WTC11 (cell line): ENCODE data around the gene GRIK5. TPM values are rescaled to one million over a fixed set of nuclear protein-coding genes. Genes with fewer than 3 reads are reported as not detected.

Experiments used
- ATAC-seq: fragments of 200-7000 bp; cut with Tn5 transposase; 2 replicates; pipeline ENCODE4 v1.10.0; 2021; ENCODE audit warnings: mild to moderate bottlenecking, moderate library complexity
- CTCF ChIA-PET: fragments of 300-600 bp; sonication (Branson Sonifier 250); formaldehyde crosslinking; loops from one replicate; lab custom pipeline; 2021; ENCODE audit warnings: antibody characterized with exemption; lab: Charles Lee
- POLR2A ChIA-PET: fragments of 350-600 bp; sonication (Branson Sonifier 250); formaldehyde crosslinking; loops from one replicate; lab custom pipeline; 2021; ENCODE audit warnings: antibody characterized with exemption; lab: Charles Lee
- DNase-seq: peaks from one replicate; pipeline ENCODE4 v3.0.0; 2021; ENCODE audit warnings: low spot score
- H3K27ac Mint-ChIP-seq: 2 replicates; pipeline ENCODE4 v1.8.0; 2021; ENCODE audit warnings: mixed read lengths
- H3K27me3 Mint-ChIP-seq: 2 replicates; pipeline ENCODE4 v1.8.0; 2021; ENCODE audit warnings: low read depth, mild to moderate bottlenecking, moderate library complexity, mixed read lengths
- H3K36me3 Mint-ChIP-seq: 2 replicates; pipeline ENCODE4 v1.8.0; 2021; ENCODE audit warnings: mixed read lengths
- H3K4me1 Mint-ChIP-seq: 2 replicates; pipeline ENCODE4 v1.8.0; 2022; ENCODE audit warnings: mixed read lengths
- H3K4me3 Mint-ChIP-seq: 2 replicates; pipeline ENCODE4 v1.8.0; 2021; ENCODE audit warnings: mild to moderate bottlenecking, moderate library complexity, mixed read lengths
- H3K9me3 Mint-ChIP-seq: 2 replicates; pipeline ENCODE4 v1.8.0; 2021; ENCODE audit warnings: mixed read lengths
- ATF6 ChIP-seq: sonication (generic); formaldehyde crosslinking; IDR thresholded peaks from 2 replicates; pipeline ENCODE4 v1.8.1; 2023; ENCODE audit warnings: mild to moderate bottlenecking, missing genetic modification reagents
- CBFB ChIP-seq: sonication (generic); formaldehyde crosslinking; IDR thresholded peaks from 2 replicates; pipeline ENCODE4 v1.8.1; 2022; ENCODE audit warnings: mild to moderate bottlenecking, low read depth, missing genetic modification reagents
- ERG ChIP-seq: fragments of 250-450 bp; sonication (Bioruptor Pico); IDR thresholded peaks from 2 replicates; pipeline ENCODE4 v1.8.0; 2021; ENCODE audit warnings: mild to moderate bottlenecking
- FOXJ3 ChIP-seq: sonication (generic); formaldehyde crosslinking; IDR thresholded peaks from 2 replicates; pipeline ENCODE4 v1.9.0; 2021; ENCODE audit warnings: missing genetic modification reagents, mild to moderate bottlenecking, borderline replicate concordance
- HMGXB4 ChIP-seq: sonication (generic); formaldehyde crosslinking; IDR thresholded peaks from 2 replicates; pipeline ENCODE4 v1.8.1; 2023; ENCODE audit warnings: mild to moderate bottlenecking, moderate library complexity, missing genetic modification reagents
- JUN ChIP-seq: sonication (generic); formaldehyde crosslinking; IDR thresholded peaks from 2 replicates; pipeline ENCODE4 v1.8.0; 2023; ENCODE audit warnings: mild to moderate bottlenecking, missing genetic modification reagents
- NFYB ChIP-seq: sonication (generic); formaldehyde crosslinking; conservative IDR thresholded peaks from 2 replicates; pipeline ENCODE4 v1.8.0; 2022; ENCODE audit warnings: low read depth, missing genetic modification reagents
- NR3C1 ChIP-seq: sonication (generic); formaldehyde crosslinking; conservative IDR thresholded peaks from 2 replicates; pipeline ENCODE4 v1.8.1; 2023; ENCODE audit warnings: low read depth, mild to moderate bottlenecking, missing genetic modification reagents
- PRRX2 ChIP-seq: fragments of 250-450 bp; sonication (Bioruptor Pico); IDR thresholded peaks from 2 replicates; pipeline ENCODE4 v1.8.0; 2021; ENCODE audit warnings: mild to moderate bottlenecking
- STAT6 ChIP-seq: sonication (generic); formaldehyde crosslinking; conservative IDR thresholded peaks from 2 replicates; pipeline ENCODE4 v1.8.1; 2023; ENCODE audit warnings: mild to moderate bottlenecking, low read depth, missing genetic modification reagents, moderate library complexity
- ZMAT4 ChIP-seq: fragments of 250-450 bp; sonication (Bioruptor Pico); IDR thresholded peaks from 2 replicates; pipeline ENCODE4 v1.9.0; 2021; ENCODE audit warnings: mild to moderate bottlenecking
- ZNF121 ChIP-seq: sonication (generic); formaldehyde crosslinking; IDR thresholded peaks from 2 replicates; pipeline ENCODE4 v1.8.0; 2023; ENCODE audit warnings: missing genetic modification reagents
- ZNF219 ChIP-seq: sonication (generic); formaldehyde crosslinking; IDR thresholded peaks from 2 replicates; pipeline ENCODE4 v1.8.0; 2023; ENCODE audit warnings: missing genetic modification reagents, mild to moderate bottlenecking, borderline replicate concordance
- ZNF416 ChIP-seq: fragments of 250-450 bp; sonication (Bioruptor Pico); IDR thresholded peaks from 2 replicates; pipeline ENCODE4 v1.9.0; 2021; ENCODE audit warnings: mild to moderate bottlenecking, inconsistent platforms
- total RNA-seq: library from RNA; stranded (reverse); gene quantifications from 3 replicates; pipeline ENCODE4 v1.2.3, GENCODE V29; 2021
- TF ChIP-seq, protein P1 (sequence below): fragments of 250-450 bp; sonication (Bioruptor Pico); conservative IDR thresholded peaks from 2 replicates; pipeline ENCODE4 v1.9.0; 2021; ENCODE audit warnings: mild to moderate bottlenecking
- TF ChIP-seq, protein P2 (sequence below): fragments of 250-450 bp; sonication (Bioruptor Pico); IDR thresholded peaks from 2 replicates; pipeline ENCODE4 v1.9.0; 2021; ENCODE audit warnings: mild to moderate bottlenecking, borderline replicate concordance
- TF ChIP-seq, protein P3 (sequence below): sonication (generic); formaldehyde crosslinking; IDR thresholded peaks from 2 replicates; pipeline ENCODE4 v1.8.1; 2023; ENCODE audit warnings: mild to moderate bottlenecking, missing genetic modification reagents
- TF ChIP-seq, protein P4 (sequence below): sonication (generic); formaldehyde crosslinking; IDR thresholded peaks from 2 replicates; pipeline ENCODE4 v1.8.0; 2022; ENCODE audit warnings: mild to moderate bottlenecking, missing genetic modification reagents

GRIK5 gene
- total RNA-seq, 1 experiment from 2014 or later: 52.3 TPM

DNA sequence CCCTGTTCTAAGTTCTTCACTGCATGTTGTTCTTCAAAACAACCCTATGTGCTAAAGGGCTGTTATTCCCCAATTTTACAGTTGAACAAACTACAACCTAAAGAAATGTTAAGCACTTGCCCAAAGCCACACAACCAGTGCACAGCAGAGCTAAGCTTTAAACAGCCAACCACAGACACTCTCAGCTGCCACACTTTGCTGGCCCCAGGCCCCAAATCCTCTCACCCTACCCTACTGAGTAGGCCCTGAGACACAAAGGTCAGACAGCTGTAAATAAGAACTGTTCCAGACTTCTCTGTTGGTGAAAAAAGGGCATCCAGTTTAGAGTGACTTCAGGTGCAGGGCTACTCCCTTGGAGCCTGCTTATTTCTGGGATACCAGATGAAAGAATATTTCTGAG is 30.0 kb downstream of the GRIK5 start:
- no peak overlapping the region for H3K27ac Mint-ChIP-seq
- TF ChIP-seq ERG (CRISPR knock-in tag) (no peak), ZNF416 (CRISPR knock-in tag) (no peak), HMGXB4 (CRISPR knock-in tag) (no peak), ZNF121 (no peak), NR3C1 (CRISPR knock-in tag) (no peak), ZMAT4 (CRISPR knock-in tag) (no peak), FOXJ3 (no peak), CBFB (CRISPR knock-in tag) (no peak), NFYB (CRISPR knock-in tag) (no peak), ZNF219 (CRISPR knock-in tag) (no peak), STAT6 (CRISPR knock-in tag) (no peak), ATF6 (CRISPR knock-in tag) (no peak), PRRX2 (CRISPR knock-in tag) (no peak), JUN (CRISPR knock-in tag) (no peak)
- TF ChIP-seq, protein P1, sequence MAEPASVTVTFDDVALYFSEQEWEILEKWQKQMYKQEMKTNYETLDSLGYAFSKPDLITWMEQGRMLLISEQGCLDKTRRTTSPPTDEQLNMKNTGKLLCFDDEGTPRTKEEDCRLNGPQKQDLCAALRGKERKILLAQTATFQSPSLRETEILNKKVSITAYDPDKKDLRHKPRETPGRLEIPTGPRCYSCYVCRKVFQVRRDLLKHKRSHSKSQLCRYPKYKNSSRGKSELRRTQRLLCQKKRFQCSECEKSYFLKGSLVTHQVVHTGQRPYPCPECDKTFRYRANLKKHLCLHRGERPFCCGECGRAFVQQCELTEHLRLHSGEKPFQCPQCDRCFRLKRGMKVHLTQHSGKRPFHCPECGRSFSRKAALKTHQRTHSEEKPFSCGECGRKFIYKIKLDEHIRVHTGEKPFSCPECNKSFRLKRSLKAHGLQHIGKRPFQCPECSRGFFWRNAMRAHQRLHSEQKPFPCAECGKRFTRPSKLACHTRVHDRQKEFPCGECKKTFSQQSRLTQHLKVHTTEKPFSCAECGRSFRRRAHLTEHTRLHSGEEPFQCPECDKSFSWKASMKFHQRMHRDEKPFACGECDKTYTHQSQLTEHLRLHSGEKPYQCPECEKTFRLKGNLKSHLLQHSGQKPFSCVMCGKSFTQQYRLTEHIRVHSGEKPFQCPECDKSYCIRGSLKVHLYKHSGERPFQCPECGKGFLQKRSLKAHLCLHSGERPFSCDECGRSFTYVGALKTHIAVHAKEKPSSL (CRISPR knock-in tag): no peak
- TF ChIP-seq, protein P2, sequence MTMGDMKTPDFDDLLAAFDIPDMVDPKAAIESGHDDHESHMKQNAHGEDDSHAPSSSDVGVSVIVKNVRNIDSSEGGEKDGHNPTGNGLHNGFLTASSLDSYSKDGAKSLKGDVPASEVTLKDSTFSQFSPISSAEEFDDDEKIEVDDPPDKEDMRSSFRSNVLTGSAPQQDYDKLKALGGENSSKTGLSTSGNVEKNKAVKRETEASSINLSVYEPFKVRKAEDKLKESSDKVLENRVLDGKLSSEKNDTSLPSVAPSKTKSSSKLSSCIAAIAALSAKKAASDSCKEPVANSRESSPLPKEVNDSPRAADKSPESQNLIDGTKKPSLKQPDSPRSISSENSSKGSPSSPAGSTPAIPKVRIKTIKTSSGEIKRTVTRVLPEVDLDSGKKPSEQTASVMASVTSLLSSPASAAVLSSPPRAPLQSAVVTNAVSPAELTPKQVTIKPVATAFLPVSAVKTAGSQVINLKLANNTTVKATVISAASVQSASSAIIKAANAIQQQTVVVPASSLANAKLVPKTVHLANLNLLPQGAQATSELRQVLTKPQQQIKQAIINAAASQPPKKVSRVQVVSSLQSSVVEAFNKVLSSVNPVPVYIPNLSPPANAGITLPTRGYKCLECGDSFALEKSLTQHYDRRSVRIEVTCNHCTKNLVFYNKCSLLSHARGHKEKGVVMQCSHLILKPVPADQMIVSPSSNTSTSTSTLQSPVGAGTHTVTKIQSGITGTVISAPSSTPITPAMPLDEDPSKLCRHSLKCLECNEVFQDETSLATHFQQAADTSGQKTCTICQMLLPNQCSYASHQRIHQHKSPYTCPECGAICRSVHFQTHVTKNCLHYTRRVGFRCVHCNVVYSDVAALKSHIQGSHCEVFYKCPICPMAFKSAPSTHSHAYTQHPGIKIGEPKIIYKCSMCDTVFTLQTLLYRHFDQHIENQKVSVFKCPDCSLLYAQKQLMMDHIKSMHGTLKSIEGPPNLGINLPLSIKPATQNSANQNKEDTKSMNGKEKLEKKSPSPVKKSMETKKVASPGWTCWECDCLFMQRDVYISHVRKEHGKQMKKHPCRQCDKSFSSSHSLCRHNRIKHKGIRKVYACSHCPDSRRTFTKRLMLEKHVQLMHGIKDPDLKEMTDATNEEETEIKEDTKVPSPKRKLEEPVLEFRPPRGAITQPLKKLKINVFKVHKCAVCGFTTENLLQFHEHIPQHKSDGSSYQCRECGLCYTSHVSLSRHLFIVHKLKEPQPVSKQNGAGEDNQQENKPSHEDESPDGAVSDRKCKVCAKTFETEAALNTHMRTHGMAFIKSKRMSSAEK (CRISPR knock-in tag): no peak
- TF ChIP-seq, protein P3, sequence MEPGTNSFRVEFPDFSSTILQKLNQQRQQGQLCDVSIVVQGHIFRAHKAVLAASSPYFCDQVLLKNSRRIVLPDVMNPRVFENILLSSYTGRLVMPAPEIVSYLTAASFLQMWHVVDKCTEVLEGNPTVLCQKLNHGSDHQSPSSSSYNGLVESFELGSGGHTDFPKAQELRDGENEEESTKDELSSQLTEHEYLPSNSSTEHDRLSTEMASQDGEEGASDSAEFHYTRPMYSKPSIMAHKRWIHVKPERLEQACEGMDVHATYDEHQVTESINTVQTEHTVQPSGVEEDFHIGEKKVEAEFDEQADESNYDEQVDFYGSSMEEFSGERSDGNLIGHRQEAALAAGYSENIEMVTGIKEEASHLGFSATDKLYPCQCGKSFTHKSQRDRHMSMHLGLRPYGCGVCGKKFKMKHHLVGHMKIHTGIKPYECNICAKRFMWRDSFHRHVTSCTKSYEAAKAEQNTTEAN (CRISPR knock-in tag): no peak
- TF ChIP-seq, protein P4, sequence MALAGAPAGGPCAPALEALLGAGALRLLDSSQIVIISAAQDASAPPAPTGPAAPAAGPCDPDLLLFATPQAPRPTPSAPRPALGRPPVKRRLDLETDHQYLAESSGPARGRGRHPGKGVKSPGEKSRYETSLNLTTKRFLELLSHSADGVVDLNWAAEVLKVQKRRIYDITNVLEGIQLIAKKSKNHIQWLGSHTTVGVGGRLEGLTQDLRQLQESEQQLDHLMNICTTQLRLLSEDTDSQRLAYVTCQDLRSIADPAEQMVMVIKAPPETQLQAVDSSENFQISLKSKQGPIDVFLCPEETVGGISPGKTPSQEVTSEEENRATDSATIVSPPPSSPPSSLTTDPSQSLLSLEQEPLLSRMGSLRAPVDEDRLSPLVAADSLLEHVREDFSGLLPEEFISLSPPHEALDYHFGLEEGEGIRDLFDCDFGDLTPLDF: no peak
- H3K36me3 Mint-ChIP-seq: peaks cover 55% of the 10 kb centered on the region
- no peaks in the 10 kb centered on the region for H3K27me3 Mint-ChIP-seq
- H3K4me3 Mint-ChIP-seq: no peak overlapping the region
- peaks cover 2% of the 10 kb centered on the region for H3K4me1 Mint-ChIP-seq
- POLR2A ChIA-PET: no interaction called here
- CTCF ChIA-PET: no interaction called here
- DNase-seq (no peak), ATAC-seq (no peak)
- H3K9me3 Mint-ChIP-seq: no peaks in the 10 kb centered on the region
